SKM-1 (cell line): ENCODE data around the gene VPS9D1.

Source experiments
- DNase-seq: peaks from one replicate; lab custom pipeline; 2025; ENCODE audit not compliant: unreplicated experiment; lab: John Stamatoyannopoulos, UW

Gene VPS9D1

GRCh38 chr16:89720813-89721545 is at the start of gene VPS9D1, which contains the start of gene ZNF276:
VPS9D1 (minus strand) TSS chr16:89720898; CDS start chr16:89720861, 37 bp downstream.
ZNF276 (plus strand) TSS chr16:89721537; CDS start chr16:89721641, 104 bp downstream.
- DNase-seq, result peak; percentile 42

- DNase-seq, result no peak
These were observed 49.7 kb upstream of the VPS9D1 start for GRCh38 chr16:89770367-89770766.

- DNase-seq, result no peak
These were observed 44.7 kb upstream of the VPS9D1 start for GRCh38 chr16:89765292-89765830.

GRCh38 chr16:89764711-89765201 is 44.1 kb upstream of the VPS9D1 start:
- peak; percentile 95 for DNase-seq

- no peak for DNase-seq
These were observed 40.7 kb upstream of the VPS9D1 start for GRCh38 chr16:89761304-89761922.

- DNase-seq, result no peak
These were observed 39.1 kb upstream of the VPS9D1 start for GRCh38 chr16:89759746-89760340.

GRCh38 chr16:89749637-89750036 is 28.9 kb upstream of the VPS9D1 start:
- peak; percentile 14 for DNase-seq

- DNase-seq, result no peak
These were observed 28.2 kb upstream of the VPS9D1 start for GRCh38 chr16:89748921-89749320.

- DNase-seq, result no peak
These were observed 27.4 kb upstream of the VPS9D1 start for GRCh38 chr16:89748076-89748475.

GRCh38 chr16:89746043-89746442 is 25.3 kb upstream of the VPS9D1 start:
- no peak for DNase-seq

GRCh38 chr16:89744813-89745212 is 24.1 kb upstream of the VPS9D1 start:
- DNase-seq, result no peak

- no peak for DNase-seq
These were observed 22.2 kb upstream of the VPS9D1 start for GRCh38 chr16:89742948-89743347.

GRCh38 chr16:89741342-89742014 is 20.8 kb upstream of the VPS9D1 start:
- no peak for DNase-seq

- no peak for DNase-seq
These were observed 18.7 kb upstream of the VPS9D1 start for GRCh38 chr16:89739383-89739782.

- no peak for DNase-seq
These were observed 18.0 kb upstream of the VPS9D1 start for GRCh38 chr16:89738538-89739317.

- DNase-seq, result no peak
These were observed 17.3 kb upstream of the VPS9D1 start for GRCh38 chr16:89738072-89738377.

- DNase-seq, result no peak
These were observed 16.8 kb upstream of the VPS9D1 start for GRCh38 chr16:89737341-89738071.

GRCh38 chr16:89736554-89736953 is 15.9 kb upstream of the VPS9D1 start:
- DNase-seq, result no peak

GRCh38 chr16:89733792-89734191 is 13.1 kb upstream of the VPS9D1 start:
- no peak for DNase-seq

GRCh38 chr16:89733322-89733721 is 12.6 kb upstream of the VPS9D1 start:
- DNase-seq, result no peak
